SK-N-MC (cell line): Measurements from ENCODE around the gene PTPA.

Experiments used
- DNase-seq: peaks from one replicate; pipeline ENCODE4 v3.0.0-alpha.2; 2011; ENCODE audit warnings: low read depth, low spot score
- H3K27ac ChIP-seq: fragments of 200-600 bp; sonication (generic); 2 replicates; pipeline ENCODE4 v1.5.1; 2016; ENCODE audit warnings: mixed run types
- H3K36me3 ChIP-seq: fragments of 200-600 bp; sonication (generic); 2 replicates; pipeline ENCODE4 v1.6.1; 2017; ENCODE audit warnings: antibody characterized with exemption, low read length, mixed read lengths; ENCODE audit not compliant: insufficient read depth
- H3K4me3 ChIP-seq: fragments of 200-600 bp; sonication (generic); 2 replicates; pipeline ENCODE4 v1.5.1; 2016
- H3K9ac ChIP-seq: fragments of 200-600 bp; sonication (generic); 2 replicates; pipeline ENCODE4 v1.8.0; 2017; ENCODE audit warnings: mixed run types, mixed read lengths; ENCODE audit not compliant: insufficient read length
- H3K9me3 ChIP-seq: fragments of 200-600 bp; sonication (generic); 2 replicates; pipeline ENCODE4 v1.6.1; 2017; ENCODE audit warnings: low read depth, mild to moderate bottlenecking, antibody characterized with exemption, low read length, moderate library complexity, mixed read lengths
- EZH2 ChIP-seq: fragments of 200-600 bp; sonication (generic); IDR thresholded peaks from one replicate; pipeline ENCODE4 v1.6.1; 2017; ENCODE audit warnings: antibody characterized with exemption
- FOXP2 ChIP-seq: optimal IDR thresholded peaks from 2 replicates; pipeline ENCODE3; 2011; ENCODE audit warnings: mild to moderate bottlenecking, moderate library complexity; ENCODE audit not compliant: insufficient read depth; ENCODE audit errors: extremely low read length, control extremely low read depth
- POLR2AphosphoS5 ChIP-seq: IDR thresholded peaks from 2 replicates; pipeline ENCODE4 v1.6.1; 2012; ENCODE audit warnings: mild to moderate bottlenecking, low read depth, low read length, borderline replicate concordance

PTPA gene

DNA sequence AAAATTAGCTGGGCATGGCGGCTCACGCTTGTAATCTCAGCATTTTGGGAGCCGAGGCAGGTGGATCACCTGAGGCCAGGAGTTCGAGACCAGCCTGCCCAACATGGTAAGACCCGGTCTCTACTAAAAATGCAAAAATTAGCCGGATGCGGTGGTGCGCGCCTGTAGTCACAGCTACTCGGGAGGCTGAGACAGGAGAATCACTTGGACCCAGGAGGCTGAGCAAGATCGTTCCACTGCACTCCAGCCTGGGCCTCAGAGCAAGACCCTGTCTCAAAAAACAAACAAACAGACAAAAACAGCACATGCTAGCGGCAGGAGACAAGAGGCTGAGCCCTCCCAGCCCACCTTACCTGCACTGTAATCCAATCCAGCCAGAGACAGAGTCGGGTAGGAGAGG, 31.4 kb upstream of the PTPA start:
- DNase-seq, result no peak
- Histone ChIP-seq H3K27ac (no peak overlapping the region), H3K9me3 (no peaks in the 10 kb centered on the region), H3K36me3 (0 out of 2 replicates have a peak, but pooled peaks cover under 1% of the 10 kb centered on the region), H3K9ac (no peak overlapping the region), H3K4me3 (peak overlapping the region; percentile 89)
- TF ChIP-seq FOXP2, result no peak
- no peak for TF ChIP-seq EZH2
- TF ChIP-seq POLR2AphosphoS5, result no peak

- Histone ChIP-seq H3K27ac (no peak overlapping the region), H3K9ac (peak overlapping the region; percentile 62), H3K4me3 (peak overlapping the region; percentile 89), H3K9me3 (no peaks in the 10 kb centered on the region), H3K36me3 (peaks cover 5% of the 10 kb centered on the region; the same call in 1 of the 2 replicates)
- TF ChIP-seq FOXP2, result no peak
- no peak for TF ChIP-seq EZH2
- no peak for TF ChIP-seq POLR2AphosphoS5
- no peak for DNase-seq
Measured at GRCh38 chr9:129080298-129080600, 31.0 kb upstream of the PTPA start.

DNA sequence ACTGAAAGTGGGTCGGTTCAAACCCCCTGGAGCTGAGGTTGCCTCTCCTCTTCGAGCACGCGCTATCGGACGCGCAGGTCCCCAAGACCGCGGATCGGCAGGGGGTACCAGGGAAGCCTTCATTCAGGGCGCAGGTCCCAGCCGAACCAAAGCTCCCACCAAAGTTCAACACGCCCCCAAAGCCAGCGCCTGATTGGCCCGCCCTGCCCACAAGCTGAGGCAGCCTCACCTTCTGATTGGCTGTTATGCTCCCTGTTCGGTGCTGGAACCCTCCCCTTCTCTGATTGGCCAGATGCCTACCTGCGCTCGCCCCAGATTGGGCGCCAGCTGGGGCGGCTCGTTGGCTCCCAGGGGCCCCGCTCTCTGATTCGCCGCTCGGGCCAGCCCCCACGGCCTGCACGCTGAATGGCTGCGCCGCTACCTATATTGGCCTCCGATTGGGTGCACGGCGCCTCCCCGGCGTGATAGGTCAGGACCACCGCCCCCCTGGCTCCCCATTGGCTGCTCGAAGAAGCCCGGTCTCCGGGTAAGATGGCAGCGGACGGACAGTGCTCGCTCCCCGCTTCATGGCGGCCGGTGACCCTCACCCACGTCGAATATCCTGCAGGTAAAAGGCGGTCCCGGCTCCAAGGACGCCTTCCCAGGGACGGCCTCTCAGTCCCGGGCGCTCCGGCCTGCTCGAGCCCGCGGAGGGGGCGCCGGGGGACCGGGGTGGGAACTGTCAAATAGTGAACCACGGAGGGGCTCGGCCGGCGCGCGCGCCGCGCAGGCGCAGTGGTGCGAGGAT, 30.4 kb upstream of the PTPA start, which contains the start of gene DOLPP1:
Gene DOLPP1, plus strand, starts transcription at position 511 of the 787 bp plus-strand sequence. Its CDS starts 21 bp downstream, at position 532.
- Histone ChIP-seq H3K9me3 (no peaks in the 10 kb centered on the region), H3K27ac (no peak within 1 kb of the TSS), H3K36me3 (peaks cover 10% of the 10 kb centered on the region; the same call in 1 of the 2 replicates), H3K9ac (peak within 1 kb of the TSS; percentile 76), H3K4me3 (peak within 1 kb of the TSS; percentile 89)
- peak; percentile 31 for TF ChIP-seq FOXP2
- TF ChIP-seq POLR2AphosphoS5, result peak; percentile 58; the same call in 1 of the 2 replicates
- TF ChIP-seq EZH2, result no peak
- peak; percentile 92 for DNase-seq

GRCh38 chr9:129081388-129081904, 29.8 kb upstream of the PTPA start:
- peak overlapping the region; percentile 89 for H3K4me3 ChIP-seq
- H3K27ac ChIP-seq, result no peak overlapping the region
- peak overlapping the region; percentile 76 for H3K9ac ChIP-seq
- peaks cover 16% of the 10 kb centered on the region; the same call in 1 of the 2 replicates for H3K36me3 ChIP-seq
- DNase-seq, result no peak
- no peaks in the 10 kb centered on the region for H3K9me3 ChIP-seq
- TF ChIP-seq EZH2 (no peak), POLR2AphosphoS5 (peak; percentile 63; the same call in 1 of the 2 replicates), FOXP2 (no peak)

DNA sequence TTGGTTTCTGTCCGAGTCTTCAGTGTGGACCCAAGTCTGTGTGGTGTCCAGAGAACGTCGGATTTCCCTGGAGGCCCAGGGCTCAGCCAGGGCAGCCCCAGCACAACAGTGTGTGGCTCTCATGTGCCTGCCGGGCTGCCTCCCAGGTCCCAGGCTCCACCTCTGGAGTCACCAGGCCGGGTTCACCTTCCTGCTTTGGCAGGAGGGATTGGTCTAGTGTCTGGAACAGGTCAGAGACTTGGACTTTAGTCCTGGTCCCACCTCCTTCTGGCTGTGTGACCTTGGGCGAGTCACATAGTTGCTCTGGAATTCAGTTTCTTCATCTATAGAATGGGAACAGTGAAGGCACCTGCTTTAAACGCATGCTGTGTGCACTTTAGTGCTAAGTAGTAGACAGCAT, 27.1 kb upstream of the PTPA start:
- Histone ChIP-seq H3K9me3 (no peaks in the 10 kb centered on the region), H3K4me3 (no peak overlapping the region), H3K27ac (no peak overlapping the region), H3K36me3 (peaks cover 28% of the 10 kb centered on the region; the same call in 1 of the 2 replicates), H3K9ac (no peak overlapping the region)
- no peak for DNase-seq
- no peak for TF ChIP-seq FOXP2
- no peak for TF ChIP-seq EZH2
- no peak for TF ChIP-seq POLR2AphosphoS5

DNA sequence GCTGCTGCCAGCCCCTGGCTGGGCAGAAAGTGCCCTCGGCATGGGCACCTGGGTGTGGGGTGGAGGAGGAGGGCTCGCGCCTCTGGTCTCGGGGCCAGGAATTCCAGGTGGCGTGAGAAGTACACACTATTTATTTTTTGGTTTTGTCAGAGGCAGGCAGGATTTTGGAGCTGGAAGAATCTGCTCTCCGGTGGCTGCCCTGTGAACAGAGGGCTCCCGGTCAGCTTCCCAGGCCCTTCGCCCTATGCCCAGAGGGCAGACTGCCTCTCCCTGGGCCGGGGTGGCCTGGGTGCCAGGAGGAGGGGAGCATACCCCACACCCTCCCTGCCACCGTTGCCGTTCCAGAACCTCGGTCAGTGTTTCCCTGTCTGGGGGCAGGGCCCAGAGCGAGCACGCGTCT, 22.0 kb upstream of the PTPA start:
- Histone ChIP-seq H3K36me3 (peaks cover 36% of the 10 kb centered on the region; the same call in 1 of the 2 replicates), H3K27ac (no peak overlapping the region), H3K9ac (no peak overlapping the region), H3K4me3 (no peak overlapping the region), H3K9me3 (no peaks in the 10 kb centered on the region)
- no peak for DNase-seq
- no peak for TF ChIP-seq POLR2AphosphoS5
- TF ChIP-seq EZH2, result no peak
- TF ChIP-seq FOXP2, result no peak

GRCh38 chr9:129093602-129094386, 17.4 kb upstream of the PTPA start:
- TF ChIP-seq FOXP2 (no peak), POLR2AphosphoS5 (no peak), EZH2 (no peak)
- H3K9me3 ChIP-seq, result no peaks in the 10 kb centered on the region
- no peak overlapping the region for H3K27ac ChIP-seq
- H3K36me3 ChIP-seq, result peaks cover 8% of the 10 kb centered on the region; the same call in 1 of the 2 replicates
- no peak for DNase-seq
- H3K4me3 ChIP-seq, result no peak overlapping the region
- H3K9ac ChIP-seq, result no peak overlapping the region
